SK-N-SH treated with all-trans-retinoic acid at 6 μM for 48 hours (cell line): ENCODE results near the gene EPC2.

Experiments used
- ARNTL ChIP-seq: fragments of 450-650 bp; formaldehyde crosslinking; IDR thresholded peaks from 2 replicates; pipeline ENCODE4 v1.5.0; 2020; ENCODE audit warnings: low read depth, mild to moderate bottlenecking, moderate library complexity, borderline replicate concordance
- CREB5 ChIP-seq: fragments of 250-450 bp; sonication (Bioruptor Pico); IDR thresholded peaks from 2 replicates; pipeline ENCODE4 v1.5.1; 2020; ENCODE audit warnings: low read depth, mild to moderate bottlenecking, moderate library complexity
- OSR1 ChIP-seq: fragments of 250-450 bp; sonication (Bioruptor Pico); IDR thresholded peaks from 2 replicates; pipeline ENCODE4 v1.8.0; 2022; ENCODE audit warnings: moderate library complexity, mild to moderate bottlenecking, inconsistent platforms
- PATZ1 ChIP-seq: fragments of 250-450 bp; sonication (Bioruptor Pico); IDR thresholded peaks from 2 replicates; pipeline ENCODE4 v1.8.0; 2020; ENCODE audit warnings: mild to moderate bottlenecking, moderate library complexity, borderline replicate concordance
- PPARA ChIP-seq: fragments of 250-450 bp; sonication (Bioruptor Pico); IDR thresholded peaks from 2 replicates; pipeline ENCODE4 v1.5.0; 2020; ENCODE audit warnings: mild to moderate bottlenecking, borderline replicate concordance
- RARB ChIP-seq: fragments of 250-450 bp; sonication (Bioruptor Pico); IDR thresholded peaks from 2 replicates; pipeline ENCODE4 v1.8.0; 2021; ENCODE audit warnings: mild to moderate bottlenecking, moderate library complexity
- SNAI2 ChIP-seq: fragments of 250-450 bp; sonication (Bioruptor Pico); IDR thresholded peaks from 2 replicates; pipeline ENCODE4 v1.5.0; 2020; ENCODE audit warnings: mild to moderate bottlenecking, moderate library complexity
- ZFP30 ChIP-seq: fragments of 450-650 bp; formaldehyde crosslinking; IDR thresholded peaks from 2 replicates; pipeline ENCODE4 v1.5.0; 2022; ENCODE audit warnings: mild to moderate bottlenecking, moderate library complexity
- ZNF565 ChIP-seq: fragments of 450-650 bp; formaldehyde crosslinking; conservative IDR thresholded peaks from 2 replicates; pipeline ENCODE4 v1.5.0; 2020; ENCODE audit warnings: low read depth, mild to moderate bottlenecking, moderate library complexity
- ZNF8 ChIP-seq: fragments of 450-650 bp; formaldehyde crosslinking; IDR thresholded peaks from 2 replicates; pipeline ENCODE4 v1.5.0; 2020; ENCODE audit warnings: mild to moderate bottlenecking, moderate library complexity

GRCh38 chr2:148721520-148721931 lies 77.0 kb downstream of the EPC2 start:
- no peak for TF ChIP-seq ZNF565 (CRISPR knock-in tag)
- TF ChIP-seq CREB5 = no peak
- TF ChIP-seq OSR1 (CRISPR knock-in tag) = no peak
- no peak for TF ChIP-seq ZFP30
- TF ChIP-seq SNAI2 (CRISPR knock-in tag) = no peak
- TF ChIP-seq ZNF8 (CRISPR knock-in tag) = no peak
- no peak for TF ChIP-seq PPARA
- no peak for TF ChIP-seq PATZ1 (CRISPR knock-in tag)
- no peak for TF ChIP-seq RARB (CRISPR knock-in tag)
- TF ChIP-seq ARNTL = no peak
